Choroid plexus epithelial cell (primary cell): Measurements from ENCODE around the gene AMBRA1.
A peak's percentile ranks its signal among the peaks of the same experiment; 100 is the strongest.

ENCODE experiments used
- DNase-seq: peaks from one replicate; pipeline ENCODE4 v3.0.0-alpha.2; 2010; ENCODE audit warnings: low read depth
- H3K4me3 ChIP-seq: 2 replicates; pipeline ENCODE4 v1.5.1; 2011; ENCODE audit warnings: low read depth, mild to moderate bottlenecking, control low read depth, low read length, moderate library complexity
- TF ChIP-seq, protein P1 (sequence below): conservative IDR thresholded peaks from 2 replicates; pipeline ENCODE4 v1.5.1; 2011; ENCODE audit warnings: low read depth, mild to moderate bottlenecking, control low read depth, inconsistent platforms, low read length, moderate library complexity

The AMBRA1 gene

DNA sequence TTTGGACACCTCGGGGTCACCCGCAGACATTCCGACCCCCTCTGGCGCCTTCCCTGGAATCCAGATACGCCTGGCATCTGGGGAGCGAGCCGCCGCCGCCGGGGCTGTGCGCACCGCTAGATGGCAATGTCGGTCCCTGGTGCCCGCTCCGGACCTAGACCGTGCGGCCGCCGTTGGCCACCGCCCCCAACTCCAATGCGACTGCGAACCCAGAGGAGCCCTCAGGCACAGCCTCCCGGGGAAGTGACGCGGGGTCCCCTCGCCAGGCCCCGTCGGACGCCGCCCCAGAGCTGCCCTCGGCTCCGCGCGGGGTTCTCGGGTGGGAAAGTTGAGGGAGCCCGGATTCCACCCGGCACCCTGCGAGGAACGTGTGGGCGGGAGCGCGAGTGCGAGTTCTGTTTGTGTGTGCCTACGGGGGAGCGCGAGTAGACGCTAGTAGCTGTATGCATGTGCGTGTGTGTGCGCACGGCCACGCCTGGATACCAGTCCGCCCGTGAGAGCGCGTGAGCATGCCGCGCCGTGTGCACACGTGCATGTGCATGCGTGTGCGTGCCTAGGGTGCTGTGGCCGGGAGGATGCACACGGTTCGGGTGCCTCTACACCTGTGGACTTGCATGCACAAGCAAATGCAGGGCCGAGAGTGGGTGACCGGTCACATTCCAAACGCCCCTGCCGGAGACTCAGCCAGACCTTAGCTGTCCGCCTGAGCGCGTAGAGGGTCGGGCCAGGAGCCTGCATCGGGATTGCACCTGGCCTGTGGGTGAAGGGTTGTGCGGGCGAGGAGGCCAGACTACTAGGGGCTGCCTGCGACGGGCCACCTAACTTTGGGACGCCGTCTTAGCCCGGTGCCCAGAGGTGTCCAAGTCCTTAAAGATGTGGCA lies 204.1 kb downstream of the AMBRA1 start:
- H3K4me3 ChIP-seq: peak overlapping the region; percentile 57
- TF ChIP-seq, protein P1, sequence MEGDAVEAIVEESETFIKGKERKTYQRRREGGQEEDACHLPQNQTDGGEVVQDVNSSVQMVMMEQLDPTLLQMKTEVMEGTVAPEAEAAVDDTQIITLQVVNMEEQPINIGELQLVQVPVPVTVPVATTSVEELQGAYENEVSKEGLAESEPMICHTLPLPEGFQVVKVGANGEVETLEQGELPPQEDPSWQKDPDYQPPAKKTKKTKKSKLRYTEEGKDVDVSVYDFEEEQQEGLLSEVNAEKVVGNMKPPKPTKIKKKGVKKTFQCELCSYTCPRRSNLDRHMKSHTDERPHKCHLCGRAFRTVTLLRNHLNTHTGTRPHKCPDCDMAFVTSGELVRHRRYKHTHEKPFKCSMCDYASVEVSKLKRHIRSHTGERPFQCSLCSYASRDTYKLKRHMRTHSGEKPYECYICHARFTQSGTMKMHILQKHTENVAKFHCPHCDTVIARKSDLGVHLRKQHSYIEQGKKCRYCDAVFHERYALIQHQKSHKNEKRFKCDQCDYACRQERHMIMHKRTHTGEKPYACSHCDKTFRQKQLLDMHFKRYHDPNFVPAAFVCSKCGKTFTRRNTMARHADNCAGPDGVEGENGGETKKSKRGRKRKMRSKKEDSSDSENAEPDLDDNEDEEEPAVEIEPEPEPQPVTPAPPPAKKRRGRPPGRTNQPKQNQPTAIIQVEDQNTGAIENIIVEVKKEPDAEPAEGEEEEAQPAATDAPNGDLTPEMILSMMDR: peak; percentile 78
- DNase-seq: peak; percentile 62

DNA sequence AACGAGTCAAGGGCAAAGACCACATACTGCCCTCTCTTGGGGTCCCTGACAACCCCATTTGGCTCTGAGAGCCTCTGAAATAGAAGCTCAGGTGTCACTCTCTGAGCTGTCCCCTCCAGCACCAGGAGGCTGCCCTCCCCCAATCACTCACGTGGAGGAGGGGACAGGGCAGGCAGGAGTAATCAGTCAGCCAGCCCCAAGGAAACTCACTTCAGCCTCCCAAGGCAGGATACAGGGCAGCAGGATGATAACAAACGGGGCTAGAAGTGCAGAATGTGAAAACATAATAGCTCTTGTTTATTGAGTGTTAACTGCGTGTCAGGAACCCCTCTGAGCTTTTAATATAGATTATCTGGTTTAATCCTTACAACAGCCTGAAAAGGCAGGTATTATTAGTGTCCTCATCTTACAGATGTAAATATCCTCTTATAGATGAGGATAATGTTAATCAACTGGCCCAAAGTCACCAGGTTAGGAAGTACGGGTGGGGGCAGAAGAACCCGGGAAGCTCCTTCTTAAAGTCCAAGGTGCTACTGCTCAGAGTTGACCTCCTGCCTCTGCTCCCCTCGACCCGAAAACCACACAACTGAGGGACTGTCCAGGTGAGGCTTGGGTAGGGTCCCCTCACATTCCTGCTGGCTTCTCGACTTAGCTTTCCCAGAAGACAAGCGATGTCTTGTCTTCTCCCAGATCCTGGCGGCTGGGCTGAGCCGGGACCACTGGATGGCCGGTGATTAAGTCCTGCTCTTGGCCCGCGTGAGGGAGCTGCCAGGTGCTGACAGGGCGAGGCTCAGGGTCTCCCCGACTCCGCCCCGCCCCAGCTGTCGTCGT lies 205.0 kb downstream of the AMBRA1 start:
- DNase-seq: no peak
- peak overlapping the region; percentile 57 for H3K4me3 ChIP-seq

DNA sequence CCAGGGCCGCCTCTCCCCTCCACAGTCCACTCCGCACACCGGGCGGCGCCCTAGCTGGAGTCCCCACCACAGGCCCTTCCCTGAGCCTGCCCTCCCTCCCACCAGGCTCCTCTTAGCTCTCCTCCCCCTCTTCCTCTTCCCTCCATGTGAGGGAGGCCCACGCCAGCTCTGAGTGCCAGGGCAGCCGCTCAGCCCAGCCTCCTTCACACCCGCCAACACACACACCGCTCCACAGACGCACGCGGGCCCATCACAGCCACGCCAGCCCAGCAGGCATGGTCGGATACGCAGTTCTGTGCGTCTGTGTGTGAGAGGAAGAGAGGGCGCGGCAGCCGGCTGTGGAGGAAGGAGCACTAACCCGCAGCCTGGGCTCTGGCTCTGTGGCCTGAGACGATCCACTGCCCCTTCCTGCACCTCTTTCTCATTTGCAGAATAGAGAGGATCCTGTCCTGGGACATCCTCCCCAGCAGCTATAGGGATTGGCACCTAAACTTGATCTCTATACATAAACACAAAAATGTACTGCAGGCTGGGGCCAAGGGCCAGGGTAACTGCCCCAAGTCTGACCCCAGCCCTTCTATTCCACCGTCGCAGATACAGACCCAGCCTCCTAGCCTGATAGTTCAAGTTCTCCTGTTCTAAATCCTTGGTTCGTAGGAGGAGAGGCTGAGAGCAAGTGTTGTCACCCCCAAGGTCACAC lies 205.8 kb downstream of the AMBRA1 start:
- H3K4me3 ChIP-seq: no peak overlapping the region
- TF ChIP-seq, protein P1: no peak

More for the DNA sequence above, 205.0 kb downstream of the AMBRA1 start:
- TF ChIP-seq, protein P1: no peak

DNA sequence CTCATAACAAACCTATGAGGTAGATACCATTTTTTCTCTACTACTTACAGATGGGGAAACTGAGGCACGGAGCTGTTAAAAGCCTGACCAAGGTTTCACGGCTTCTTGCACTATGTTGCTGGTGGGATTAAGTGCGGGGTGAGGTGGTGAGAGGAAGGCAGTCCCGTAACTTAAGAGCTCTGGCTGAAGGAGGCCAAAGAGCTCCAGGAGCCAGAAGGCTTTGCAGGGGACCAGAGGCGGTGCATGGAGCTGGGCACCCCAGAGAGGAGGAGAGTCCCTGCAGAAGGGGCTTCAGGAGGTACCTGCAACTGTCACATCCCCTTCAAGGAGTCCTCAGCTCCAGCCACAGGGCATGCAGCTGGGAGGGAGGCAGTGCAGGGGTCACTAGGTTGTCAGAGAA lies 206.4 kb downstream of the AMBRA1 start:
- no peak for DNase-seq
- no peak overlapping the region for H3K4me3 ChIP-seq
- TF ChIP-seq, protein P1: no peak

More for the DNA sequence above, 205.8 kb downstream of the AMBRA1 start:
- no peak for DNase-seq

DNA sequence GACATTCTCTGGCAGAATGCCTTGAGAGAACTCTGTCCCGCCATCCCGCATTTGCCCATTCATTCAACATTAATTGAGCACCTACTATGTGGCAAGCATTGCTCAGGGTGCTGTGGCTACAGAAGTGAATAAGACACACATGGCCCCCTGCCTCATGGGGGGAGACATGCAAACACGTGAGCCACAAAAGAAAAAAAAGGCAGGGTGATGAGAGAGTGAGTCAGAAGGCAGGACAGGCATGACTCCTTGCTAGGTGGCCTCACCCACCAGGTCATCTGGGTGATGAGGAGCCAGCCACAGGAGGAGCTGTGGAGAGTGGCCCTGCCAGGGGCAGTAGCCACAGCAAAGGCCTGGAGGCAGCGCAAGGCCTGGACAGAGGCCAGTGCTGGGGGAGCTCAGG lies 207.1 kb downstream of the AMBRA1 start:
- no peak overlapping the region for H3K4me3 ChIP-seq
- no peak for DNase-seq
- TF ChIP-seq, protein P1: no peak

DNA sequence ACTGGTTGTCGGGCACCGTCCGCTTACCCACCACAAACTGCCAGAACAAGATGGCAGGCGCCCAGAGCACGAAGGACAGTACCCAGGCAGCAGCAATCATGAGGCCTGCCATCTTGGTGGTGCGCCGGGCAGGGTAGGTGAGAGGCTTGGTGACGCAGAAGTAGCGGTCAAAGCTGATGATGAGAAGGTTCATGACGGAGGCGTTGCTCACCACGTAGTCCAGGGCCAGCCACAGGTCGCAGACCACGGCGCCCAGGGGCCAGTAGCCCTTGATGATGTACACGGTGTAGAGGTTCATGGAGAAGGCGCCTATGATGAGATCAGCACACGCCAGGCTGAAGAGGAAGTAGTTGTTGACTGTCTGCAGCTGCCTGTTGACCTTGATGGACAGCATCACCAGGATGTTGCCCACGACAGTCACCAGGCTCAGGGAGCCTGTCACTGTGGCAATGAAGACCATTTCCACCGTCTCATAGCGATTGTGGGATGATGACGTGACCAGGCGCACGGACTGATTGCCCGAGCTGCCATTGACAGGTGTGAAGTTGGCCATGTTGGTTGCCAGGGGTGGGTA lies 207.7 kb downstream of the AMBRA1 start:
- DNase-seq: no peak

More for the DNA sequence above, 207.7 kb downstream of the AMBRA1 start:
- TF ChIP-seq, protein P1: no peak
- no peak overlapping the region for H3K4me3 ChIP-seq
